WTC11 (cell line): ENCODE results near the gene RADX. TPM values are rescaled to one million over a fixed set of nuclear protein-coding genes. Genes with fewer than 3 reads are reported as not detected.

Experiments
- ATAC-seq: fragments of 200-7000 bp; cut with Tn5 transposase; 2 replicates; pipeline ENCODE4 v1.10.0; 2021; ENCODE audit warnings: mild to moderate bottlenecking, moderate library complexity
- CTCF ChIA-PET: fragments of 300-600 bp; sonication (Branson Sonifier 250); formaldehyde crosslinking; loops from one replicate; lab custom pipeline; 2021; ENCODE audit warnings: antibody characterized with exemption; lab: Charles Lee
- POLR2A ChIA-PET: fragments of 350-600 bp; sonication (Branson Sonifier 250); formaldehyde crosslinking; loops from one replicate; lab custom pipeline; 2021; ENCODE audit warnings: antibody characterized with exemption; lab: Charles Lee
- DNase-seq: peaks from one replicate; pipeline ENCODE4 v3.0.0; 2021; ENCODE audit warnings: low spot score
- H3K27ac Mint-ChIP-seq: 2 replicates; pipeline ENCODE4 v1.8.0; 2021; ENCODE audit warnings: mixed read lengths
- H3K27me3 Mint-ChIP-seq: 2 replicates; pipeline ENCODE4 v1.8.0; 2021; ENCODE audit warnings: low read depth, mild to moderate bottlenecking, moderate library complexity, mixed read lengths
- H3K36me3 Mint-ChIP-seq: 2 replicates; pipeline ENCODE4 v1.8.0; 2021; ENCODE audit warnings: mixed read lengths
- H3K4me1 Mint-ChIP-seq: 2 replicates; pipeline ENCODE4 v1.8.0; 2022; ENCODE audit warnings: mixed read lengths
- H3K4me3 Mint-ChIP-seq: 2 replicates; pipeline ENCODE4 v1.8.0; 2021; ENCODE audit warnings: mild to moderate bottlenecking, moderate library complexity, mixed read lengths
- H3K9me3 Mint-ChIP-seq: 2 replicates; pipeline ENCODE4 v1.8.0; 2021; ENCODE audit warnings: mixed read lengths
- AFF4 ChIP-seq: sonication (generic); formaldehyde crosslinking; IDR thresholded peaks from 2 replicates; pipeline ENCODE4 v1.8.1; 2023; ENCODE audit warnings: mild to moderate bottlenecking, missing genetic modification reagents, borderline replicate concordance
- HMGA2 ChIP-seq: fragments of 250-450 bp; sonication (Bioruptor Pico); IDR thresholded peaks from 2 replicates; pipeline ENCODE4 v1.4.0; 2021; ENCODE audit warnings: mild to moderate bottlenecking, moderate library complexity
- MXD4 ChIP-seq: fragments of 250-450 bp; sonication (Bioruptor Pico); IDR thresholded peaks from 2 replicates; pipeline ENCODE4 v1.8.0; 2021; ENCODE audit warnings: mild to moderate bottlenecking, moderate library complexity, borderline replicate concordance
- MYBL2 ChIP-seq: sonication (generic); formaldehyde crosslinking; IDR thresholded peaks from 2 replicates; pipeline ENCODE4 v1.8.1; 2023; ENCODE audit warnings: mild to moderate bottlenecking, moderate library complexity, missing genetic modification reagents
- OVOL2 ChIP-seq: fragments of 250-450 bp; sonication (Bioruptor Pico); IDR thresholded peaks from 2 replicates; pipeline ENCODE4 v1.9.0; 2021; ENCODE audit warnings: mild to moderate bottlenecking, borderline replicate concordance
- RELA ChIP-seq: sonication (generic); formaldehyde crosslinking; IDR thresholded peaks from 2 replicates; pipeline ENCODE4 v1.8.1; 2022; ENCODE audit warnings: missing genetic modification reagents, mild to moderate bottlenecking, borderline replicate concordance
- TEAD1 ChIP-seq: sonication (generic); formaldehyde crosslinking; IDR thresholded peaks from 2 replicates; pipeline ENCODE4 v1.8.0; 2022; ENCODE audit warnings: mild to moderate bottlenecking, missing genetic modification reagents
- TEAD4 ChIP-seq: sonication (generic); formaldehyde crosslinking; IDR thresholded peaks from 2 replicates; pipeline ENCODE4 v1.8.0; 2022; ENCODE audit warnings: mild to moderate bottlenecking, missing genetic modification reagents
- ZNF121 ChIP-seq: sonication (generic); formaldehyde crosslinking; IDR thresholded peaks from 2 replicates; pipeline ENCODE4 v1.8.0; 2023; ENCODE audit warnings: missing genetic modification reagents
- total RNA-seq: library from RNA; stranded (reverse); gene quantifications from 3 replicates; pipeline ENCODE4 v1.2.3, GENCODE V29; 2021
- TF ChIP-seq, protein P1 (sequence below): sonication (generic); formaldehyde crosslinking; IDR thresholded peaks from 2 replicates; pipeline ENCODE4 v1.8.0; 2023; ENCODE audit warnings: mild to moderate bottlenecking, missing genetic modification reagents
- TF ChIP-seq, protein P2 (sequence below): fragments of 250-450 bp; sonication (Bioruptor Pico); IDR thresholded peaks from 2 replicates; pipeline ENCODE4 v1.8.0; 2021; ENCODE audit warnings: mild to moderate bottlenecking
- TF ChIP-seq, protein P3 (sequence below): sonication (generic); formaldehyde crosslinking; IDR thresholded peaks from 2 replicates; pipeline ENCODE4 v1.8.0; 2023; ENCODE audit warnings: missing genetic modification reagents

RADX gene
- total RNA-seq, 1 experiment from 2014 or later = 4.4 TPM

DNA sequence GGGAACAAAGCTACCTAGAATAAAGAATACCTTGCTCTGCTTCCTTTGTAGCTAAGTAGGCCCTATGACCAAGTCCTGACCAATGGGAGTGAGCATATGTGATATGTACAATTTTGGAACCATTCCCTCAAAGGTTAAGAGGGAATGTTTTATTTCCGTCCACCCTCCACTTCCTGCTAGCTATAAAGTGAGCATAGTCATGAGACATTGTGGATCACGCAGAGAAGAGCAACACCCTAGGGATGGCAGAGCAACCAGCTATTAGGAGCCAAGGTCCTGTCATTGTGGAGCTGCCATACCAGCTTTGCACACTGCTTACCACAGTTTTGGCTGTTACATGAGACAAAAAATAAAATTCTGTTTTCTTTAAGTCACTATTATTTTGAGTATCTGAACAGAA is 68.9 kb downstream of the RADX start (continued):
- TF ChIP-seq OVOL2 (CRISPR knock-in tag) = no peak
- TF ChIP-seq ZNF121 (CRISPR knock-in tag) = no peak
- TF ChIP-seq TEAD4 = no peak
- TF ChIP-seq RELA (CRISPR knock-in tag) = no peak
- TF ChIP-seq AFF4 (CRISPR knock-in tag) = no peak
- TF ChIP-seq, protein P1, sequence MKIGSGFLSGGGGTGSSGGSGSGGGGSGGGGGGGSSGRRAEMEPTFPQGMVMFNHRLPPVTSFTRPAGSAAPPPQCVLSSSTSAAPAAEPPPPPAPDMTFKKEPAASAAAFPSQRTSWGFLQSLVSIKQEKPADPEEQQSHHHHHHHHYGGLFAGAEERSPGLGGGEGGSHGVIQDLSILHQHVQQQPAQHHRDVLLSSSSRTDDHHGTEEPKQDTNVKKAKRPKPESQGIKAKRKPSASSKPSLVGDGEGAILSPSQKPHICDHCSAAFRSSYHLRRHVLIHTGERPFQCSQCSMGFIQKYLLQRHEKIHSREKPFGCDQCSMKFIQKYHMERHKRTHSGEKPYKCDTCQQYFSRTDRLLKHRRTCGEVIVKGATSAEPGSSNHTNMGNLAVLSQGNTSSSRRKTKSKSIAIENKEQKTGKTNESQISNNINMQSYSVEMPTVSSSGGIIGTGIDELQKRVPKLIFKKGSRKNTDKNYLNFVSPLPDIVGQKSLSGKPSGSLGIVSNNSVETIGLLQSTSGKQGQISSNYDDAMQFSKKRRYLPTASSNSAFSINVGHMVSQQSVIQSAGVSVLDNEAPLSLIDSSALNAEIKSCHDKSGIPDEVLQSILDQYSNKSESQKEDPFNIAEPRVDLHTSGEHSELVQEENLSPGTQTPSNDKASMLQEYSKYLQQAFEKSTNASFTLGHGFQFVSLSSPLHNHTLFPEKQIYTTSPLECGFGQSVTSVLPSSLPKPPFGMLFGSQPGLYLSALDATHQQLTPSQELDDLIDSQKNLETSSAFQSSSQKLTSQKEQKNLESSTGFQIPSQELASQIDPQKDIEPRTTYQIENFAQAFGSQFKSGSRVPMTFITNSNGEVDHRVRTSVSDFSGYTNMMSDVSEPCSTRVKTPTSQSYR = no peak
- TF ChIP-seq, protein P2, sequence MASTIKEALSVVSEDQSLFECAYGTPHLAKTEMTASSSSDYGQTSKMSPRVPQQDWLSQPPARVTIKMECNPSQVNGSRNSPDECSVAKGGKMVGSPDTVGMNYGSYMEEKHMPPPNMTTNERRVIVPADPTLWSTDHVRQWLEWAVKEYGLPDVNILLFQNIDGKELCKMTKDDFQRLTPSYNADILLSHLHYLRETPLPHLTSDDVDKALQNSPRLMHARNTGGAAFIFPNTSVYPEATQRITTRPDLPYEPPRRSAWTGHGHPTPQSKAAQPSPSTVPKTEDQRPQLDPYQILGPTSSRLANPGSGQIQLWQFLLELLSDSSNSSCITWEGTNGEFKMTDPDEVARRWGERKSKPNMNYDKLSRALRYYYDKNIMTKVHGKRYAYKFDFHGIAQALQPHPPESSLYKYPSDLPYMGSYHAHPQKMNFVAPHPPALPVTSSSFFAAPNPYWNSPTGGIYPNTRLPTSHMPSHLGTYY = no peak
- TF ChIP-seq, protein P3, sequence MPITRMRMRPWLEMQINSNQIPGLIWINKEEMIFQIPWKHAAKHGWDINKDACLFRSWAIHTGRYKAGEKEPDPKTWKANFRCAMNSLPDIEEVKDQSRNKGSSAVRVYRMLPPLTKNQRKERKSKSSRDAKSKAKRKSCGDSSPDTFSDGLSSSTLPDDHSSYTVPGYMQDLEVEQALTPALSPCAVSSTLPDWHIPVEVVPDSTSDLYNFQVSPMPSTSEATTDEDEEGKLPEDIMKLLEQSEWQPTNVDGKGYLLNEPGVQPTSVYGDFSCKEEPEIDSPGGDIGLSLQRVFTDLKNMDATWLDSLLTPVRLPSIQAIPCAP (CRISPR knock-in tag) = no peak
- TF ChIP-seq TEAD1 (CRISPR knock-in tag) = no peak

DNA sequence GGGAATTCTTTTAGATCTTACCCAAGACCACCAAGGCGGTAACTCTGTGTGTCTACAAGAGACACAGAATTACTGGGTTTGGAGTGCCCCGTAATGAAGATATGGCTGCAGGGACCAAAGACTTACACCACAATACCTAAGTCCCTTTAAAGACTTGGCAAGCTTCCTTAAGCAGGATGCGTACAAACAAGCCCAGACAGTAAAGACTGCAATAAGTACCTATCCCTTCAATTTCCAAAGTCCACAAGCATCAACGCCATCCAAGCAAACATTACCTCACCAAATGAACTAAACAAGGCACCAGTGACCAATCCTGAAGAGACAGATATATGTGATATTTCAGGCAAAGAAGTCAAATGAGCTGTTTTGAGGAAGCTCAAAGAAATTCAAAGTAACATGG is 72.4 kb downstream of the RADX start:
- Mint-ChIP-seq H3K9me3 (peaks cover 6% of the 10 kb centered on the region; the same call in 1 of the 2 replicates), H3K27me3 (no peaks in the 10 kb centered on the region), H3K4me1 (no peaks in the 10 kb centered on the region), H3K4me3 (no peak overlapping the region), H3K36me3 (no peaks in the 10 kb centered on the region)
- no peak for TF ChIP-seq MYBL2 (CRISPR knock-in tag)
- TF ChIP-seq MXD4 (CRISPR knock-in tag) = no peak
- TF ChIP-seq, all 79 proteins: peak for 0
- ATAC-seq = no peak
- ChIA-PET POLR2A (no interaction called here), CTCF (no interaction called here)
- no peak overlapping the region for H3K27ac Mint-ChIP-seq
- no peak for DNase-seq

DNA sequence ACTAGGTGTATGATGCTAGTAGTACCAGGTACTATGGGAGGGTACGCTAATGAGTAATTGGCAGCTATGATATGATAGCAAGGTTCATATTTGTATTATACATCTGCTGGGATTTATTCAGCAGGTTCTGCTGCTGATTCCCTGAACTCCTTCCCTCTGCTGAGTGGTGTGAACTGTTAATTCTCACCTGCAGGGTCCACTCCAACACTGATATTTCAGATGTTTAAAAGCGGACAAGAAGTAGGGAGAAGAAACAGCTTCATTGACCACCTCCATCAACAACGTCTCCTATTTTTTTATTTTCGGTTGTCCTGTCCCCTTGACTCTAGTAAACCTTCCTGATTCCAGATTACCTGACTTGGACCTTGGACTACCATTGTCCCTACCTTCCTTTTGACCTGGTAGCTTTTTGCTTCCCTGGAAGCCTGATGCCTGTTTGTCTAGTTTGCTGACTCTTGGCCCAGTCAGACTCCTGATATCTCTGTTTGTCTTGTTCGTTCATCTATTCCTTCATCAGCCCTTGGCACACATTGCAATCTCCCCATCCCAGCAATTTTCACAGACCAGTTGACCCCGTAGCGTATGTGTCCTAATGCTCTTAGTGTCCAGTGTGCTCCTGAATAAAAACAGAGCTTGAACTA is 80.8 kb downstream of the RADX start:
- H3K27me3 Mint-ChIP-seq = no peaks in the 10 kb centered on the region; the same call in 1 of the 2 replicates
- ChIA-PET CTCF (interaction anchor here (0.7 kb wide), 1 partner anchor 653 kb away, joined by 3 read pairs; no protein-coding TSS in a partner anchor), POLR2A (interaction anchor here (1.1 kb wide), 1 partner anchor 22 kb away, joined by 3 read pairs; no protein-coding TSS in a partner anchor)

More for the DNA sequence above, 80.8 kb downstream of the RADX start:
- no peak overlapping the region for H3K27ac Mint-ChIP-seq
- no peaks in the 10 kb centered on the region for H3K9me3 Mint-ChIP-seq
- no peak for TF ChIP-seq HMGA2
- no peak overlapping the region for H3K4me3 Mint-ChIP-seq
- H3K4me1 Mint-ChIP-seq = no peaks in the 10 kb centered on the region
- DNase-seq (no peak), ATAC-seq (no peak)
- H3K36me3 Mint-ChIP-seq = no peaks in the 10 kb centered on the region
